H1 (cell line): Measurements from ENCODE around the gene GIGYF2. TPM values are rescaled to one million over a fixed set of nuclear protein-coding genes. Genes with fewer than 3 reads are reported as not detected.

Experiments used
- CTCF ChIA-PET: fragments of 300-600 bp; sonication (Branson Sonifier 250); formaldehyde crosslinking; loops from one replicate; lab custom pipeline; 2021; ENCODE audit not compliant: partially characterized antibody; lab: Charles Lee
- POLR2A ChIA-PET: fragments of 300-600 bp; sonication (Branson Sonifier 250); formaldehyde crosslinking; loops from one replicate; lab custom pipeline; 2021; ENCODE audit warnings: inconsistent platforms; ENCODE audit not compliant: partially characterized antibody; lab: Charles Lee
- DNase-seq, 2 experiments: peaks; one replicate each; pipeline versions ENCODE4 v3.0.0 to v3.0.0-alpha.2; 2010 to 2022; ENCODE audit warnings: low spot score in 2 of 2, low read depth in 1 of 2, mixed read lengths in 1 of 2
- FAIRE-seq: peaks from 2 replicates; lab custom pipeline; 2011; peaks lifted over from hg19 to GRCh38; lab: Jason Lieb, UNC
- H2AFZ ChIP-seq: 2 replicates; pipeline ENCODE4 v1.8.1; 2012; ENCODE audit warnings: low read length, inconsistent platforms
- H2AK5ac ChIP-seq: 2 replicates; pipeline ENCODE4 v1.6.1; 2013; ENCODE audit warnings: low read depth, low read length
- H2BK120ac ChIP-seq: replicated peaks from 2 replicates; pipeline ENCODE3; 2013; ENCODE audit warnings: low read depth, low read length, inconsistent platforms
- H2BK12ac ChIP-seq: 2 replicates; pipeline ENCODE4 v1.6.1; 2013; ENCODE audit warnings: low read depth, low read length
- H2BK15ac ChIP-seq: 2 replicates; pipeline ENCODE4 v1.6.1; 2013; ENCODE audit warnings: low read length
- H2BK20ac ChIP-seq: 2 replicates; pipeline ENCODE4 v1.6.1; 2013; ENCODE audit warnings: low read length
- H2BK5ac ChIP-seq: 2 replicates; pipeline ENCODE4 v1.6.1; 2013; ENCODE audit warnings: low read depth, low read length
- H3K14ac ChIP-seq: 2 replicates; pipeline ENCODE4 v1.6.1; 2013; ENCODE audit warnings: inconsistent platforms; ENCODE audit not compliant: insufficient read length
- H3K18ac ChIP-seq: 2 replicates; pipeline ENCODE4 v1.6.1; 2013; ENCODE audit warnings: low read length; ENCODE audit errors: extremely low read depth
- H3K23ac ChIP-seq: 2 replicates; pipeline ENCODE4 v1.6.1; 2013; ENCODE audit warnings: inconsistent platforms; ENCODE audit not compliant: insufficient read length
- H3K23me2 ChIP-seq: 2 replicates; pipeline ENCODE4 v1.6.1; 2013; ENCODE audit warnings: low read depth, low read length
- H3K27ac ChIP-seq: 2 replicates; pipeline ENCODE4 v1.6.1; 2011; ENCODE audit warnings: low read depth, low read length, inconsistent platforms
- H3K27me3 ChIP-seq, 4 experiments: replicated peaks in 1 of 4; 1 replicate in 1 of 4; 2 replicates in 3 of 4; pipeline versions ENCODE4 v1.6.1 to v1.8.1; 2011 to 2013; ENCODE audit warnings: low read length in 3 of 4, mild to moderate bottlenecking in 3 of 4, inconsistent platforms in 2 of 4, mixed read lengths in 2 of 4, moderate library complexity in 1 of 4; ENCODE audit not compliant: control insufficient read depth in 3 of 4, insufficient read depth in 3 of 4; ENCODE audit errors: extremely low read depth in 1 of 4
- H3K36me3 ChIP-seq, 4 experiments: 2 replicates each; pipeline versions ENCODE4 v1.6.1 to v1.8.1; 2011 to 2013; ENCODE audit warnings: mild to moderate bottlenecking in 4 of 4, low read length in 3 of 4, moderate library complexity in 2 of 4, control low read depth in 1 of 4, inconsistent platforms in 1 of 4; ENCODE audit not compliant: insufficient read depth in 4 of 4, control insufficient read depth in 2 of 4
- H3K4ac ChIP-seq: replicated peaks from 2 replicates; pipeline ENCODE3; 2013; ENCODE audit warnings: low read length, low read depth, mixed read lengths, inconsistent platforms; ENCODE audit not compliant: insufficient read length
- H3K4me1 ChIP-seq, 4 experiments: replicated peaks in 1 of 4; 1 replicate in 1 of 4; 2 replicates in 3 of 4; pipeline versions ENCODE4 v1.6.1 to v1.8.1; 2011 to 2013; ENCODE audit warnings: low read length in 3 of 4, inconsistent platforms in 2 of 4, mixed read lengths in 1 of 4; ENCODE audit not compliant: insufficient read depth in 4 of 4, control insufficient read depth in 3 of 4
- H3K4me2 ChIP-seq, 2 experiments: 2 replicates each; pipeline versions ENCODE4 v1.6.1 to v1.8.1; 2011 to 2013; ENCODE audit warnings: low read depth in 2 of 2, low read length in 2 of 2, control low read depth in 1 of 2, inconsistent platforms in 1 of 2, mild to moderate bottlenecking in 1 of 2; ENCODE audit not compliant: insufficient read depth in 1 of 2
- H3K4me3 ChIP-seq, 4 experiments: fragments of 200-600, 300-600 bp in 1 of 4; sonication (generic), shearing (Covaris generic), sonication (Bioruptor Twin) in 1 of 4; 2 replicates each; pipeline versions ENCODE4 v1.5.1 to v1.8.1; 2011 to 2016; ENCODE audit warnings: low read length in 4 of 4, low read depth in 3 of 4, control low read depth in 2 of 4, inconsistent platforms in 2 of 4, mild to moderate bottlenecking in 2 of 4, mixed read lengths in 1 of 4, moderate library complexity in 1 of 4; ENCODE audit not compliant: insufficient read depth in 2 of 4; ENCODE audit errors: extremely low read depth in 1 of 4
- H3K56ac ChIP-seq: replicated peaks from 2 replicates; pipeline ENCODE3; 2013; ENCODE audit warnings: low read depth, mild to moderate bottlenecking, mixed read lengths, low read length, inconsistent platforms; ENCODE audit not compliant: insufficient read length
- H3K79me1 ChIP-seq: 2 replicates; pipeline ENCODE4 v1.6.1; 2013; ENCODE audit warnings: low read depth, low read length, control low read depth
- H3K79me2 ChIP-seq, 2 experiments: 2 replicates each; pipeline versions ENCODE4 v1.6.1 to v1.8.1; 2012 to 2013; ENCODE audit warnings: low read length in 2 of 2, mild to moderate bottlenecking in 2 of 2, inconsistent platforms in 1 of 2; ENCODE audit not compliant: insufficient read depth in 2 of 2, control insufficient read depth in 1 of 2
- H3K9ac ChIP-seq, 4 experiments: replicated peaks in 1 of 4; 1 replicate in 1 of 4; 2 replicates in 3 of 4; pipeline versions ENCODE4 v1.6.1 to v1.8.1; 2011 to 2013; ENCODE audit warnings: low read depth in 3 of 4, low read length in 3 of 4, control low read depth in 2 of 4, mild to moderate bottlenecking in 2 of 4, moderate library complexity in 2 of 4, inconsistent platforms in 1 of 4; ENCODE audit errors: extremely low read depth in 1 of 4
- H3K9me3 ChIP-seq, 2 experiments: 2 replicates each; pipeline versions ENCODE4 v1.6.1 to v1.8.1; 2012 to 2013; ENCODE audit warnings: mild to moderate bottlenecking in 2 of 2, moderate library complexity in 2 of 2, control low read depth in 1 of 2, inconsistent platforms in 1 of 2, low read depth in 1 of 2, low read length in 1 of 2, mixed read lengths in 1 of 2; ENCODE audit not compliant: insufficient read depth in 2 of 2
- H4K20me1 ChIP-seq, 2 experiments: replicated peaks in 1 of 2; 2 replicates each; pipeline versions ENCODE3 to v1.8.1; 2011 to 2013; ENCODE audit warnings: inconsistent platforms in 2 of 2, low read length in 2 of 2, mild to moderate bottlenecking in 1 of 2; ENCODE audit not compliant: insufficient read depth in 2 of 2, control insufficient read depth in 1 of 2
- H4K5ac ChIP-seq: 2 replicates; pipeline ENCODE4 v1.6.1; 2013; ENCODE audit warnings: low read length, low read depth, mixed read lengths, inconsistent platforms; ENCODE audit not compliant: insufficient read length
- H4K8ac ChIP-seq: 2 replicates; pipeline ENCODE4 v1.8.0; 2013; ENCODE audit warnings: mild to moderate bottlenecking, moderate library complexity, low read length, inconsistent platforms; ENCODE audit not compliant: insufficient read depth; ENCODE audit errors: extremely low read depth
- H4K91ac ChIP-seq: replicated peaks from 2 replicates; pipeline ENCODE3; 2013; ENCODE audit warnings: low read length, mixed read lengths, inconsistent platforms; ENCODE audit not compliant: insufficient read length
- ASH2L ChIP-seq: fragments of 200-600, 300-600 bp; sonication (generic); IDR thresholded peaks from one replicate; pipeline ENCODE4 v1.7.1; 2017; ENCODE audit warnings: low read length
- EGR1 ChIP-seq: IDR thresholded peaks from 2 replicates; pipeline ENCODE4 v1.6.1; 2011; ENCODE audit warnings: low read depth, low read length, borderline replicate concordance
- FOSL1 ChIP-seq: IDR thresholded peaks from 2 replicates; pipeline ENCODE4 v1.6.1; 2011; ENCODE audit warnings: mild to moderate bottlenecking, low read depth, low read length, moderate library complexity; ENCODE audit not compliant: insufficient read depth
- JUN ChIP-seq: IDR thresholded peaks from 2 replicates; pipeline ENCODE4 v1.6.1; 2011; ENCODE audit warnings: low read depth, mild to moderate bottlenecking, improper control_type of control experiment, low read length
- NRF1 ChIP-seq: IDR thresholded peaks from 2 replicates; pipeline ENCODE4 v1.6.1; 2011; ENCODE audit warnings: mild to moderate bottlenecking, low read depth, low read length, improper control_type of control experiment
- PHF8 ChIP-seq: fragments of 200-600 bp; sonication (generic); conservative IDR thresholded peaks from 2 replicates; pipeline ENCODE4 v1.7.1; 2012; ENCODE audit warnings: low read depth, mild to moderate bottlenecking, inconsistent platforms, low read length, moderate library complexity
- SIN3A ChIP-seq, 2 experiments: IDR thresholded peaks in 1 of 2; conservative IDR thresholded peaks in 1 of 2; 2 replicates each; pipeline ENCODE4 v1.6.1; 2011 to 2012; ENCODE audit warnings: low read length in 2 of 2, improper control_type of control experiment in 1 of 2, low read depth in 1 of 2, mild to moderate bottlenecking in 1 of 2
- SP4 ChIP-seq: IDR thresholded peaks from 2 replicates; pipeline ENCODE4 v1.6.1; 2012; ENCODE audit warnings: low read length, inconsistent platforms
- WGBS, 2 experiments: shearing (Covaris generic) in 1 of 2; methylation state at CpG; one replicate each; pipeline versions ENCODE4 v1.1.6 to v1.1.7; 2013 to 2015; ENCODE audit warnings: low lambda C conversion rate in 2 of 2, mixed read lengths in 2 of 2, inconsistent platforms in 1 of 2, low coverage in 1 of 2, missing lambda C conversion rate in 1 of 2; ENCODE audit not compliant: insufficient replicate concordance in 2 of 2, insufficient coverage in 1 of 2, insufficient read length in 1 of 2; ENCODE audit errors: extremely low coverage in 1 of 2, missing lambda C conversion rate in 1 of 2; 5-methylcytosine and 5-hydroxymethylcytosine counted together
- polyA plus RNA-seq, 7 experiments: library from polyadenylated mRNA; depleted of rRNA in 3 of 7; stranded (reverse) in 5 of 7; unstranded in 2 of 7; fragments of >200 nt in 5 of 7; fragments of 200-250 nt in 2 of 7; gene quantifications; 1 replicate in 5 of 7; 2 replicates in 1 of 7; 4 replicates in 1 of 7; pipeline versions ENCODE4 v1.2.1 to v1.2.3, GENCODE V29; 2011 to 2013; ENCODE audit warnings: missing spikeins in 2 of 7, mixed read lengths in 2 of 7
- total RNA-seq: library from RNA; stranded (reverse); fragmentation: NEBNext Ultra II Directional; extraction: Animal tissue kit (Norgen Biotek cat#: 25700); gene quantifications from 2 replicates; pipeline ENCODE4 v1.2.1, GENCODE V29; 2021
- TF ChIP-seq, protein P1 (sequence below), 3 experiments: IDR thresholded peaks; 1 replicate in 2 of 3; 2 replicates in 1 of 3; pipeline versions ENCODE4 v1.5.1 to v1.6.1; 2011; ENCODE audit warnings: low read length in 3 of 3, mild to moderate bottlenecking in 3 of 3, inconsistent platforms in 2 of 3, low read depth in 1 of 3, moderate library complexity in 1 of 3; ENCODE audit not compliant: insufficient read depth in 1 of 3; ENCODE audit errors: control extremely low read depth in 1 of 3

Gene GIGYF2
- total and polyA plus RNA-seq, 2 of the 8 experiments (the other 6 are each of a cell fraction or from before 2014, with no cell fraction given), result 22.3 to 62.0 TPM

DNA sequence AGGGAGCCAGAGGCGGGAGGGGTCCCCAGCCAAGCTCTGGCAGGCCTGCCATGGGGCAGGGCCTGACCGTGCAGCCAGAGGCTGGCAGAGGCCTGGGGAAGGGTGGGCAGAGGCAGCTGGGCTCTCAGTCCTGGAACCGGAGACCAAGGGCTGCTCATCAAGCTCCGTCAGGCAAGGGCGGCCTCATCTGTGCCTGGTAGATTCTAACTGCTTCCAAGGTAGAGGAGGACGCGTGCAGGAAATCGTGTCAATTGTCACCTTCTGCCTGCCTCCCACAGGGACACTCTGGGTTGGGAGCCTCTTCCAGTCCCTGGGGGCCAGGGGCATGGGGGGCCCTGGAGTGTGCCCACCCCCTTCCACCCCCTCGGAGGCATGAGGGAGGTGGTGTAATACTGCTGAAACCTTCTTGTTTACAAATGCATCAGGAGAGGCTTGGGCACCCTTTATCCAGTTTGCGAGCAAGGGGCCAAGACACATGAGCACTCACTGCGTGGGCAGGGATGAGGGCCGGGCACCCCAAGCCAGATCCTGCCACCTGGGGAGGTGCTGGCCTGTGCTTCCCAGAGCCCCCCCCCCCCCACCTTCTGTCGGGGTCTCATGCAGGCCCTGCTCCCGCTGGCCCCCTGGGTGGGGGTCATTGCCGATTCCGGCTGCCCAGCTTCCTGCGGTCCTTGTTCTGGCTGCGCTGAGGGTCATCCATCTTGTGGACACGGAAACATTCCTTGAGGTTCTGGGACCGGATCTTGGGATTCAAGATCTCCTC, 181.9 kb downstream of the GIGYF2 start:
- peaks cover 0 to 4% of the 10 kb centered on the region in 2 experiments for H4K20me1 ChIP-seq
- 87% methylated on average over 18 of the region's 20 CpGs; no CpG with 5 or more reads in 1 of the 2 experiments for WGBS, 2 experiments
- H3K4me1 ChIP-seq, result peaks cover 0 to 4% (median 1%) of the 10 kb centered on the region in 4 experiments; a peak in 3 of 7 replicates
- H3K18ac ChIP-seq, result no peak overlapping the region
- no peak overlapping the region for H2AK5ac ChIP-seq
- H3K27ac ChIP-seq, result no peak overlapping the region
- no peak overlapping the region for H2BK12ac ChIP-seq
- H3K4ac ChIP-seq, result no peak overlapping the region
- no peak overlapping the region; the same call in 1 of the 2 replicates for H4K8ac ChIP-seq
- H3K23me2 ChIP-seq, result peaks cover 12% of the 10 kb centered on the region; the same call in 1 of the 2 replicates
- H2BK120ac ChIP-seq, result no peak overlapping the region
- H2AFZ ChIP-seq, result no peak overlapping the region
- H3K14ac ChIP-seq, result no peak overlapping the region
- H3K56ac ChIP-seq, result no peak overlapping the region
- H3K9ac ChIP-seq, result no peak overlapping the region
- FAIRE-seq, result no peak
- H4K91ac ChIP-seq, result no peak overlapping the region
- ChIA-PET CTCF (interaction anchor here (0.5 to 1.6 kb wide), 7 partner anchors 9 to 181 kb away, joined by 3 to 5 read pairs (median 3); partner anchors contain the start of gene INPP5D), POLR2A (interaction anchor here (0.6 kb wide), 1 partner anchor 109 kb away, joined by 3 read pairs; no protein-coding TSS in a partner anchor)
- H2BK20ac ChIP-seq, result no peak overlapping the region
- H2BK15ac ChIP-seq, result no peak overlapping the region; the same call in 1 of the 2 replicates
- DNase-seq, result no peak
- no peak overlapping the region for H3K23ac ChIP-seq
- H4K5ac ChIP-seq, result no peak overlapping the region
- H3K9me3 ChIP-seq, result no peaks in the 10 kb centered on the region
- peaks cover 0 to 25% (median 18%) of the 10 kb centered on the region in 4 experiments; a peak in 5 of 7 replicates for H3K27me3 ChIP-seq
- no peak overlapping the region for H2BK5ac ChIP-seq
- H3K79me2 ChIP-seq, result no peaks in the 10 kb centered on the region
- no peaks in the 10 kb centered on the region for H3K79me1 ChIP-seq
- no peaks in the 10 kb centered on the region for H3K36me3 ChIP-seq
- no peak overlapping the region for H3K4me3 ChIP-seq
- no peak overlapping the region for H3K4me2 ChIP-seq
- TF ChIP-seq JUN, result no peak
- TF ChIP-seq SIN3A (conservative IDR thresholded peaks at IDR 0.05 in 1 of 2, IDR thresholded peaks at IDR 0.05 in 1 of 2; ENCODE audit: low read depth in 1 of 2, low read length in 2 of 2), result no peak
- no peak for TF ChIP-seq ASH2L
- TF ChIP-seq EGR1, result no peak
- no peak for TF ChIP-seq NRF1
- no peak for TF ChIP-seq SP4
- TF ChIP-seq, protein P1, sequence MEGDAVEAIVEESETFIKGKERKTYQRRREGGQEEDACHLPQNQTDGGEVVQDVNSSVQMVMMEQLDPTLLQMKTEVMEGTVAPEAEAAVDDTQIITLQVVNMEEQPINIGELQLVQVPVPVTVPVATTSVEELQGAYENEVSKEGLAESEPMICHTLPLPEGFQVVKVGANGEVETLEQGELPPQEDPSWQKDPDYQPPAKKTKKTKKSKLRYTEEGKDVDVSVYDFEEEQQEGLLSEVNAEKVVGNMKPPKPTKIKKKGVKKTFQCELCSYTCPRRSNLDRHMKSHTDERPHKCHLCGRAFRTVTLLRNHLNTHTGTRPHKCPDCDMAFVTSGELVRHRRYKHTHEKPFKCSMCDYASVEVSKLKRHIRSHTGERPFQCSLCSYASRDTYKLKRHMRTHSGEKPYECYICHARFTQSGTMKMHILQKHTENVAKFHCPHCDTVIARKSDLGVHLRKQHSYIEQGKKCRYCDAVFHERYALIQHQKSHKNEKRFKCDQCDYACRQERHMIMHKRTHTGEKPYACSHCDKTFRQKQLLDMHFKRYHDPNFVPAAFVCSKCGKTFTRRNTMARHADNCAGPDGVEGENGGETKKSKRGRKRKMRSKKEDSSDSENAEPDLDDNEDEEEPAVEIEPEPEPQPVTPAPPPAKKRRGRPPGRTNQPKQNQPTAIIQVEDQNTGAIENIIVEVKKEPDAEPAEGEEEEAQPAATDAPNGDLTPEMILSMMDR (IDR thresholded peaks at IDR 0.05; ENCODE audit: control extremely low read depth in 1 of 3, insufficient read depth in 1 of 3, low read depth in 1 of 3, low read length in 3 of 3), result no peak
- TF ChIP-seq PHF8, result no peak
- no peak for TF ChIP-seq FOSL1
